SK-N-SH (cell line): ENCODE data around the gene KIAA0513. TPM values are rescaled to one million over a fixed set of nuclear protein-coding genes. Genes with fewer than 3 reads are reported as not detected.

Experiments used
- CTCF ChIA-PET: fragments of 300-600, 350-600 bp; formaldehyde crosslinking; extraction: SDS; loops from one replicate; lab custom pipeline; 2021; lab: Yijun Ruan, JAX
- POLR2A ChIA-PET: fragments of 350-600 bp; sonication (Branson Sonifier 250); formaldehyde crosslinking; extraction: SDS; loops from one replicate; lab custom pipeline; 2020; ENCODE audit warnings: antibody characterized with exemption, inconsistent platforms; lab: Yijun Ruan, JAX
- DNase-seq: peaks from one replicate; pipeline ENCODE4 v3.0.0; 2012
- H2AFZ ChIP-seq: fragments of 200-600 bp; sonication (generic); 2 replicates; pipeline ENCODE4 v1.8.1; 2016; ENCODE audit warnings: antibody characterized with exemption, mild to moderate bottlenecking, low read depth
- H3F3A ChIP-seq: fragments of 200-600 bp; sonication (generic); replicated peaks from 2 replicates; pipeline ENCODE3; 2016; ENCODE audit warnings: antibody characterized with exemption, mild to moderate bottlenecking; ENCODE audit not compliant: insufficient read depth
- H3K27ac ChIP-seq, 2 experiments: fragments of 200-500 bp in 1 of 2; fragments of 200-600 bp in 1 of 2; sonication (Bioruptor generic) in 1 of 2; sonication (generic), shearing (Covaris generic) in 1 of 2; 2 replicates each; pipeline versions ENCODE4 v1.5.1 to v1.6.1; 2014 to 2016; ENCODE audit warnings: low read depth in 2 of 2, inconsistent platforms in 1 of 2, low read length in 1 of 2, mild to moderate bottlenecking in 1 of 2, mixed read lengths in 1 of 2
- H3K27me3 ChIP-seq: fragments of 200-600 bp; sonication (generic), shearing (Covaris generic); 2 replicates; pipeline ENCODE4 v1.6.1; 2016; ENCODE audit warnings: mixed run types; ENCODE audit not compliant: insufficient read depth
- H3K36me3 ChIP-seq, 2 experiments: fragments of 200-500 bp in 1 of 2; fragments of 200-600 bp in 1 of 2; sonication (Bioruptor generic) in 1 of 2; sonication (generic) in 1 of 2; replicated peaks in 1 of 2; 2 replicates each; pipeline versions ENCODE3 to v1.5.1; 2014 to 2016; ENCODE audit warnings: low read length in 1 of 2, mild to moderate bottlenecking in 1 of 2; ENCODE audit not compliant: insufficient read depth in 2 of 2, control insufficient read depth in 1 of 2
- H3K4me1 ChIP-seq, 2 experiments: fragments of 200-500 bp in 1 of 2; fragments of 200-600 bp in 1 of 2; sonication (Bioruptor generic) in 1 of 2; sonication (generic), shearing (Covaris generic) in 1 of 2; 2 replicates each; pipeline versions ENCODE4 v1.5.1 to v1.6.1; 2014 to 2016; ENCODE audit warnings: low read depth in 1 of 2, low read length in 1 of 2, mixed run types in 1 of 2; ENCODE audit not compliant: insufficient read depth in 2 of 2, control insufficient read depth in 1 of 2
- H3K4me2 ChIP-seq: fragments of 200-600 bp; sonication (generic), shearing (Covaris generic); 2 replicates; pipeline ENCODE4 v1.6.1; 2017; ENCODE audit warnings: mixed run types
- H3K4me3 ChIP-seq, 2 experiments: fragments of 200-500 bp in 1 of 2; fragments of 200-600 bp in 1 of 2; sonication (Bioruptor generic) in 1 of 2; sonication (generic), shearing (Covaris generic) in 1 of 2; 2 replicates each; pipeline versions ENCODE4 v1.5.1 to v1.8.1; 2014 to 2016; ENCODE audit warnings: low read depth in 2 of 2, inconsistent platforms in 1 of 2, low read length in 1 of 2, mild to moderate bottlenecking in 1 of 2, mixed read lengths in 1 of 2, moderate library complexity in 1 of 2
- H3K79me2 ChIP-seq: fragments of 200-600 bp; sonication (generic); 2 replicates; pipeline ENCODE4 v1.8.1; 2017; ENCODE audit warnings: mild to moderate bottlenecking; ENCODE audit not compliant: insufficient read depth
- H3K9ac ChIP-seq: fragments of 200-600 bp; sonication (generic); 2 replicates; pipeline ENCODE4 v1.6.1; 2017; ENCODE audit warnings: mixed run types
- H3K9me2 ChIP-seq: fragments of 200-600 bp; sonication (generic); 2 replicates; pipeline ENCODE4 v1.6.1; 2017; ENCODE audit warnings: mixed run types
- H3K9me3 ChIP-seq: fragments of 200-600 bp; sonication (generic); 2 replicates; pipeline ENCODE4 v1.6.1; 2017; ENCODE audit warnings: mixed run types, mild to moderate bottlenecking, moderate library complexity
- H4K20me1 ChIP-seq: fragments of 200-600 bp; sonication (generic); 2 replicates; pipeline ENCODE4 v1.6.1; 2017; ENCODE audit warnings: mild to moderate bottlenecking, mixed run types; ENCODE audit not compliant: insufficient read depth
- CHD2 ChIP-seq: fragments of 150-350 bp; IDR thresholded peaks from 2 replicates; pipeline ENCODE4 v1.6.1; 2018; ENCODE audit warnings: low read length; ENCODE audit not compliant: partially characterized antibody
- ELF1 ChIP-seq: IDR thresholded peaks from 2 replicates; pipeline ENCODE4 v1.4.0; 2012
- GABPA ChIP-seq: IDR thresholded peaks from 2 replicates; pipeline ENCODE4 v1.4.0; 2012; ENCODE audit warnings: low read depth, mild to moderate bottlenecking
- IRF3 ChIP-seq: fragments of 150-350 bp; IDR thresholded peaks from 2 replicates; pipeline ENCODE4 v1.6.1; 2016; ENCODE audit warnings: mild to moderate bottlenecking, low read depth, low read length
- MEF2A ChIP-seq: IDR thresholded peaks from 2 replicates; pipeline ENCODE4 v1.4.0; 2012; ENCODE audit warnings: low read depth, borderline replicate concordance
- MXI1 ChIP-seq: IDR thresholded peaks from 2 replicates; pipeline ENCODE4 v1.6.1; 2012; ENCODE audit warnings: mild to moderate bottlenecking, low read depth, low read length, improper control_type of control experiment
- NFIC ChIP-seq: IDR thresholded peaks from 2 replicates; pipeline ENCODE4 v1.4.0; 2012; ENCODE audit warnings: borderline replicate concordance
- REST ChIP-seq: IDR thresholded peaks from 2 replicates; pipeline ENCODE4 v1.6.1; 2012; ENCODE audit warnings: mild to moderate bottlenecking, low read depth, low read length, moderate library complexity
- RFX5 ChIP-seq: IDR thresholded peaks from 2 replicates; pipeline ENCODE4 v1.6.1; 2012; ENCODE audit warnings: mild to moderate bottlenecking, improper control_type of control experiment, low read length
- SMC3 ChIP-seq: IDR thresholded peaks from 2 replicates; pipeline ENCODE4 v1.6.1; 2012; ENCODE audit warnings: low read depth, low read length, improper control_type of control experiment
- TAF1 ChIP-seq: IDR thresholded peaks from 2 replicates; pipeline ENCODE4 v1.6.1; 2012; ENCODE audit warnings: low read depth, mild to moderate bottlenecking, low read length, moderate library complexity, borderline replicate concordance
- TCF12 ChIP-seq: IDR thresholded peaks from 2 replicates; pipeline ENCODE4 v1.4.0; 2012
- YY1 ChIP-seq: IDR thresholded peaks from 2 replicates; pipeline ENCODE4 v1.4.0; 2012; ENCODE audit warnings: low read depth, mild to moderate bottlenecking
- ZBTB33 ChIP-seq: IDR thresholded peaks from 2 replicates; pipeline ENCODE4 v1.4.0; 2012; ENCODE audit warnings: low read depth, borderline replicate concordance
- WGBS: methylation state at CpG from one replicate; pipeline ENCODE4 v1.1.6; 2017; ENCODE audit warnings: low lambda C conversion rate; 5-methylcytosine and 5-hydroxymethylcytosine counted together
- polyA plus RNA-seq, 3 experiments: library from polyadenylated mRNA; depleted of rRNA; stranded (reverse); fragments of >200 nt; gene quantifications; 2 replicates each; pipeline ENCODE4 v1.2.3, GENCODE V29; 2012
- TF ChIP-seq, protein P1 (sequence below): IDR thresholded peaks from 2 replicates; pipeline ENCODE4; 2012

The KIAA0513 gene
- polyA plus RNA-seq, 1 of the 3 experiments (the other 2 are of a cell fraction): 6.5 TPM

- ChIA-PET CTCF (interaction anchor here (1.5 kb wide), 1 partner anchor 11 kb away, joined by 4 read pairs; no protein-coding TSS in a partner anchor), POLR2A (no interaction called here)
These were observed 13.1 kb downstream of the KIAA0513 start for GRCh38 chr16:85040685-85041084.

DNA sequence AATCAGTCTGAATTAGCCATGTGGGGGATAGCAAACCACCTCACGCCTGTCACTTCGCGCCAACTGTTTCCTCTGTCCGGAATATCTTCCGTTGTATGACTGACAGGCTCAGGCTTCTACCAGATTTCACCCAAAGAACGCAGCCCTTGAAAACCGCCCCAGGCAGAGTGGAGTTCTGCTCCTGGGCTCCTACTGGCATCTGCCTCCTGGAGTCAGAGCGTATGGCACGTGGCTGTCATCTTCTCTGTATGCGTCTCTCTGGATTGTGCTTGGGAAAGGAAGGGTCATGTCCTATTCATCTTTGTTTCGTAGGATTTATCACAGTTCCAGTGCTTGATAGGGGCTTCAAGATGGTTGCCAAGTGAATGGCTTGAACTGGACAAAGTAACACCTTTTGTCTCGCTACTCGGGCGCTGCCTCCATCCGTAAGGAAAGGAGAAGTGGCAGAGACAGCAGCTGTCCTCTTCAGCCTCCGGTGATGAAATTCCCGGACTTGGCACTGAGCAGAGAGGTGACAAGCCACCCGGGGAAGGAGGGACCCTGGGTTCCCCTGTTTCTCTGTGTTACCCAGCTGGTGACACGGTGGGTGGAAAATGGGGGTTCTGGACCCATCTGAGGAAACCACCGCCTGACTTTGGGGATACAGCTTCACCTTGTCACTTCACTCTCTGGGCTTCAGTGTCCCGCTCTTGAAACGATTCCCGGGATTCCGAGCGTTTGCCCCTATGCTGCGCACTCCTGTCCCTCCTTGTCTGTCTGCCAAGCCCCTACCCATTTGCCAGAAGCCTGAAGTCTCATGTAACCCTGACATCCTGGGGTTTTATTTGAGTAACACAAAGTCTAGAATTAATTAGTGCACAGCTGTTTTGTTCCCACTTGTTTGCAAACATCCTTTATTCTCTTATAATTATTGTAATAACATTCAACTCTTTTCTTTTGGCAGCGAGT lies 13.9 kb downstream of the KIAA0513 start:
- H3K9me3 ChIP-seq: no peaks in the 10 kb centered on the region
- no peak overlapping the region for H2AFZ ChIP-seq
- H3F3A ChIP-seq: peaks cover 10% of the 10 kb centered on the region
- TF ChIP-seq REST: no peak
- TF ChIP-seq IRF3: no peak
- TF ChIP-seq SMC3: no peak
- no peak for TF ChIP-seq TCF12
- TF ChIP-seq MXI1: no peak
- no peaks in the 10 kb centered on the region for H3K36me3 ChIP-seq
- ChIA-PET POLR2A (no interaction called here), CTCF (no interaction called here)
- H3K79me2 ChIP-seq: no peaks in the 10 kb centered on the region
- H3K27me3 ChIP-seq: no peaks in the 10 kb centered on the region
- H3K4me3 ChIP-seq: no peak overlapping the region
- H3K4me1 ChIP-seq: no peaks in the 10 kb centered on the region
- 81% methylated on average over 27 of the region's 27 CpGs for WGBS
- no peak overlapping the region for H3K27ac ChIP-seq
- no peak overlapping the region for H3K9ac ChIP-seq
- H4K20me1 ChIP-seq: no peaks in the 10 kb centered on the region
- H3K9me2 ChIP-seq: no peaks in the 10 kb centered on the region
- no peak overlapping the region for H3K4me2 ChIP-seq
- no peak for DNase-seq

More at GRCh38 chr16:85040685-85041084, 13.1 kb downstream of the KIAA0513 start:
- Histone ChIP-seq H3K9me2 (no peaks in the 10 kb centered on the region), H3F3A (peaks cover 16% of the 10 kb centered on the region), H3K27me3 (no peaks in the 10 kb centered on the region), H3K4me2 (no peak overlapping the region), H3K27ac (no peak overlapping the region), H3K9ac (no peak overlapping the region), H3K4me3 (no peak overlapping the region), H3K4me1 (no peaks in the 10 kb centered on the region), H3K79me2 (no peaks in the 10 kb centered on the region), H3K36me3 (no peaks in the 10 kb centered on the region), H4K20me1 (no peaks in the 10 kb centered on the region), H2AFZ (no peak overlapping the region), H3K9me3 (no peaks in the 10 kb centered on the region)
- 91% methylated on average over 6 of the region's 6 CpGs for WGBS
- DNase-seq: no peak
- TF ChIP-seq ELF1: no peak
- no peak for TF ChIP-seq ZBTB33
- no peak for TF ChIP-seq TAF1
- TF ChIP-seq NFIC: no peak
- TF ChIP-seq SMC3: no peak
- TF ChIP-seq, protein P1, sequence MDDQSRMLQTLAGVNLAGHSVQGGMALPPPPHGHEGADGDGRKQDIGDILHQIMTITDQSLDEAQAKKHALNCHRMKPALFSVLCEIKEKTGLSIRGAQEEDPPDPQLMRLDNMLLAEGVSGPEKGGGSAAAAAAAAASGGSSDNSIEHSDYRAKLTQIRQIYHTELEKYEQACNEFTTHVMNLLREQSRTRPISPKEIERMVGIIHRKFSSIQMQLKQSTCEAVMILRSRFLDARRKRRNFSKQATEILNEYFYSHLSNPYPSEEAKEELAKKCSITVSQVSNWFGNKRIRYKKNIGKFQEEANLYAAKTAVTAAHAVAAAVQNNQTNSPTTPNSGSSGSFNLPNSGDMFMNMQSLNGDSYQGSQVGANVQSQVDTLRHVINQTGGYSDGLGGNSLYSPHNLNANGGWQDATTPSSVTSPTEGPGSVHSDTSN: no peak
- TF ChIP-seq MEF2A: no peak
- no peak for TF ChIP-seq CHD2
- no peak for TF ChIP-seq GABPA
- TF ChIP-seq YY1: no peak
- no peak for TF ChIP-seq RFX5
